Neuronal stem cell (in vitro differentiated cells): Measurements from ENCODE around the gene GIPC2.

Experiments
- DNase-seq: peaks from one replicate; pipeline ENCODE4 v3.0.0-alpha.2; 2013; ENCODE audit warnings: low spot score
- H2AFZ ChIP-seq: one replicate; pipeline ENCODE4 v1.6.1; 2013; ENCODE audit warnings: mild to moderate bottlenecking, low read length, inconsistent platforms
- H2AK5ac ChIP-seq: 2 replicates; pipeline ENCODE4 v1.6.1; 2013; ENCODE audit warnings: low read depth, mild to moderate bottlenecking, inconsistent platforms, low read length, moderate library complexity, mixed read lengths
- H2BK120ac ChIP-seq: 2 replicates; pipeline ENCODE4 v1.6.1; 2013; ENCODE audit warnings: low read depth, mild to moderate bottlenecking, inconsistent platforms, low read length, moderate library complexity, mixed read lengths
- H2BK12ac ChIP-seq: one replicate; pipeline ENCODE4 v1.6.1; 2013; ENCODE audit warnings: low read length, inconsistent platforms
- H2BK15ac ChIP-seq: 2 replicates; pipeline ENCODE4 v1.6.1; 2013; ENCODE audit warnings: mild to moderate bottlenecking, low read length, inconsistent platforms, mixed read lengths
- H2BK5ac ChIP-seq: one replicate; pipeline ENCODE4 v1.6.1; 2013; ENCODE audit warnings: inconsistent platforms, mild to moderate bottlenecking, low read length, moderate library complexity
- H3K14ac ChIP-seq: one replicate; pipeline ENCODE4 v1.6.1; 2013; ENCODE audit warnings: low read length, inconsistent platforms
- H3K18ac ChIP-seq: 2 replicates; pipeline ENCODE4 v1.6.1; 2013; ENCODE audit warnings: low read length, inconsistent platforms
- H3K23ac ChIP-seq: 2 replicates; pipeline ENCODE4 v1.6.1; 2013; ENCODE audit warnings: low read depth, mild to moderate bottlenecking, mixed read lengths, low read length, inconsistent platforms; ENCODE audit not compliant: poor library complexity
- H3K27ac ChIP-seq: replicated peaks from 3 replicates; pipeline ENCODE4 v1.5.1; 2013; ENCODE audit warnings: low read length, inconsistent platforms
- H3K27me3 ChIP-seq, 3 experiments: 2 replicates each; pipeline ENCODE4 v1.6.1; 2013; ENCODE audit warnings: low read length in 3 of 3, mild to moderate bottlenecking in 2 of 3, inconsistent platforms in 1 of 3, low read depth in 1 of 3, mixed read lengths in 1 of 3, moderate library complexity in 1 of 3; ENCODE audit not compliant: control insufficient read depth in 3 of 3, insufficient read depth in 3 of 3
- H3K36me3 ChIP-seq, 2 donors: replicated peaks in 1 of 2; 2 replicates each; pipeline ENCODE4 v1.6.1; 2013; ENCODE audit warnings: low read length in 2 of 2; ENCODE audit not compliant: control insufficient read depth in 2 of 2, insufficient read depth in 2 of 2
- H3K4ac ChIP-seq: 2 replicates; pipeline ENCODE4 v1.6.1; 2013; ENCODE audit warnings: inconsistent platforms, mild to moderate bottlenecking, low read length, moderate library complexity
- H3K4me1 ChIP-seq, 2 donors: 1 replicate in 1 of 2; 2 replicates in 1 of 2; pipeline ENCODE4 v1.6.1; 2013; ENCODE audit warnings: low read length in 2 of 2, low read depth in 1 of 2; ENCODE audit not compliant: control insufficient read depth in 2 of 2, insufficient read depth in 1 of 2
- H3K4me2 ChIP-seq: one replicate; pipeline ENCODE4 v1.6.1; 2013; ENCODE audit warnings: mild to moderate bottlenecking, low read length, inconsistent platforms; ENCODE audit not compliant: insufficient read depth, poor library complexity, severe bottlenecking
- H3K4me3 ChIP-seq, 2 donors: 2 replicates each; pipeline ENCODE4 v1.5.1; 2013; ENCODE audit warnings: low read length in 2 of 2, mild to moderate bottlenecking in 2 of 2, inconsistent platforms in 1 of 2, moderate library complexity in 1 of 2
- H3K79me1 ChIP-seq: one replicate; pipeline ENCODE4 v1.6.1; 2013; ENCODE audit warnings: low read depth, mild to moderate bottlenecking, inconsistent platforms, low read length, moderate library complexity
- H3K9ac ChIP-seq: one replicate; pipeline ENCODE4 v1.6.1; 2013; ENCODE audit warnings: mild to moderate bottlenecking, low read depth, low read length, inconsistent platforms; ENCODE audit not compliant: poor library complexity
- H3K9me3 ChIP-seq, 2 donors: replicated peaks in 1 of 2; 2 replicates each; pipeline versions ENCODE3 to v1.6.1; 2013; ENCODE audit warnings: low read length in 2 of 2, mild to moderate bottlenecking in 2 of 2, inconsistent platforms in 1 of 2, low read depth in 1 of 2, mixed read lengths in 1 of 2, moderate library complexity in 1 of 2; ENCODE audit not compliant: control insufficient read depth in 2 of 2, insufficient read depth in 1 of 2
- H4K8ac ChIP-seq: one replicate; pipeline ENCODE4 v1.6.1; 2013; ENCODE audit warnings: low read depth, mild to moderate bottlenecking, inconsistent platforms, low read length, moderate library complexity
- H4K91ac ChIP-seq: one replicate; pipeline ENCODE4 v1.6.1; 2013; ENCODE audit warnings: low read length, low read depth, mild to moderate bottlenecking, inconsistent platforms; ENCODE audit not compliant: poor library complexity
- WGBS, 2 donors: extraction: QIAGEN DNeasy Blood & Tissue Kit; methylation state at CpG; one replicate each; pipeline ENCODE4 v1.1.7; 2013; ENCODE audit warnings: missing lambda C conversion rate in 2 of 2, mixed read lengths in 1 of 2; ENCODE audit not compliant: insufficient read length in 2 of 2, insufficient replicate concordance in 1 of 2; ENCODE audit errors: extremely low coverage in 2 of 2; 5-methylcytosine and 5-hydroxymethylcytosine counted together

Gene GIPC2

DNA sequence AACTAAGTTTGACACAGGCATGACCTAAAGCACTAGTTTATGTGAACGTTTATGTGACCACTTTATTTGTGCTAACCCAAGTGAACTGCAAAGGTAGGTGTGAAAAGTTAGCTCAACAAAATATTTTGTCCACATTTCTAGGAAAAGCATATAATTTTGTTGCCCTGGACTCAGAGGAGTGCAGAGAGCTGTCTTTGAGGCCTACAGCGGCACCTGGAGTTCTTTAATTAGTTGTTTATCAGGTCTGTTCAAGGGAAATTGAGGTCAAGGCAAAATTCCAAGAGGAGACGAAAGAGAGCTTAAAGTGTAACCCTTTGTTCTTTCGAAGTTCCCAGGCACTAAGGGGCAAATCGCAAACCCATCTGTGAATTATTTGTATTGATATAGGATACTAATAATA is 1.3 kb downstream of the GIPC2 start:
- Histone ChIP-seq H3K36me3 (no peaks in the 10 kb centered on the region), H4K91ac (no peak overlapping the region), H3K23ac (no peak overlapping the region), H3K27me3 (peaks cover 12 to 68% (median 42%) of the 10 kb centered on the region in 3 experiments), H3K9ac (no peak overlapping the region), H3K14ac (no peak overlapping the region), H3K4me3 (no peak overlapping the region), H3K9me3 (no peaks in the 10 kb centered on the region), H2AK5ac (no peak overlapping the region), H4K8ac (no peak overlapping the region), H2BK5ac (no peak overlapping the region), H3K27ac (no peak overlapping the region), H2BK120ac (no peak overlapping the region), H3K4me2 (no peak overlapping the region), H2BK12ac (no peak overlapping the region), H2BK15ac (no peak overlapping the region), H3K4me1 (no peaks in the 10 kb centered on the region), H3K79me1 (no peaks in the 10 kb centered on the region), H2AFZ (no peak overlapping the region), H3K18ac (no peak overlapping the region), H3K4ac (no peak overlapping the region)
- no peak for DNase-seq
- no CpG with 5 or more reads among the region's 5 CpGs for WGBS, 2 donors

DNA sequence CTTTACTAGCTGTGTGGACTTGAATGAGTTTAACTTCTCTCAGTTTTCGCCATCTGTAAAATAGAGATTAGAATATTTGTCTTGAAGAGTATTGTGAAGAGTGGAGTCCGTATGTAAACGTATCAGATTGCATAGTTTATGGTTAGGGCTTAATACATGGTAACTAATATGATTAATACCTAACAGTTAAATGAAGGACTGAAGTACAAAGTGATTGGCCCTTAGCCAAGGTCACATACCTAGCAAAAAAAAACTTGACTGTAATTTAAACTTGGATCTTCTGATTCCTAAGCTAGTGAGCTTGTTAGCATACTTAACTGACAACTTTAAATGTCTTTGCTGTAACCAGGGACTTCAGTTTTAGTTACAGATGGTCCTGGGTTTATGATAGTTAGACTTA is 1.9 kb downstream of the GIPC2 start:
- Histone ChIP-seq H3K4me2 (no peak overlapping the region), H2BK12ac (no peak overlapping the region), H4K8ac (no peak overlapping the region), H4K91ac (no peak overlapping the region), H2BK15ac (no peak overlapping the region), H2AFZ (no peak overlapping the region), H3K14ac (no peak overlapping the region), H3K9ac (no peak overlapping the region), H2BK120ac (no peak overlapping the region), H3K4me1 (no peaks in the 10 kb centered on the region), H3K23ac (no peak overlapping the region), H3K18ac (no peak overlapping the region), H3K27me3 (peaks cover 12 to 68% (median 42%) of the 10 kb centered on the region in 3 experiments), H2BK5ac (no peak overlapping the region), H3K79me1 (no peaks in the 10 kb centered on the region), H3K27ac (no peak overlapping the region), H2AK5ac (no peak overlapping the region), H3K9me3 (no peaks in the 10 kb centered on the region), H3K4me3 (no peak overlapping the region), H3K4ac (no peak overlapping the region), H3K36me3 (no peaks in the 10 kb centered on the region)
- no CpG with 5 or more reads among the region's 3 CpGs for WGBS, 2 donors
- no peak for DNase-seq

GRCh38 chr1:78048446-78048845 is 2.7 kb downstream of the GIPC2 start:
- no peak overlapping the region for H3K14ac ChIP-seq
- WGBS, 2 donors: no CpG with 5 or more reads among the region's 3 CpGs
- no peak overlapping the region for H4K8ac ChIP-seq
- H3K23ac ChIP-seq: no peak overlapping the region
- no peaks in the 10 kb centered on the region for H3K4me1 ChIP-seq
- no peaks in the 10 kb centered on the region for H3K36me3 ChIP-seq
- H2BK5ac ChIP-seq: no peak overlapping the region
- H2AK5ac ChIP-seq: no peak overlapping the region
- H4K91ac ChIP-seq: no peak overlapping the region
- H3K9me3 ChIP-seq: no peaks in the 10 kb centered on the region
- H2BK15ac ChIP-seq: no peak overlapping the region
- H3K27me3 ChIP-seq: peaks cover 12 to 64% (median 40%) of the 10 kb centered on the region in 3 experiments
- DNase-seq: no peak
- H3K79me1 ChIP-seq: no peaks in the 10 kb centered on the region
- H3K18ac ChIP-seq: no peak overlapping the region
- no peak overlapping the region for H3K4ac ChIP-seq
- H2BK12ac ChIP-seq: no peak overlapping the region
- H2BK120ac ChIP-seq: no peak overlapping the region
- H3K27ac ChIP-seq: no peak overlapping the region
- no peak overlapping the region for H3K9ac ChIP-seq
- H3K4me2 ChIP-seq: no peak overlapping the region
- no peak overlapping the region for H3K4me3 ChIP-seq
- no peak overlapping the region for H2AFZ ChIP-seq

DNA sequence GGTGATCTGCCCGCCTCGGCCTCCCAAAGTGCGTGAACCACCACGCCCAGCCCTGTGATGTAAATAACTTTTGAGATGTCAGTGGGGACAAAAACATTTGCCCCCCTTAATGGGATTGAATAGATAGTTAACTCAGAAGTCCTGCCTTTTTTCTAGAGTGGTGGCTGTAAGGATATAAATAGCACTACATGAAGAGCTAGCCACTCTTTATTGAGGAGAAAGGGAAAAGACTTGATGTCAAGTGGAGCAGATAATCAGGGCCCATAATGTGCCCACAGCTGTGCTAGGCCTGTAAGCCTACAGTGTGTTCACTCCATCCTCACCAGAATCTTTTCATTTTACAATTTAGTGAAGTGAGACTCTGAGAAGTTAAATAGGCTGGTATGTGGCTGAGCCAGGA is 3.6 kb downstream of the GIPC2 start:
- H3K9me3 ChIP-seq: no peaks in the 10 kb centered on the region
- no peak for DNase-seq
- H2BK120ac ChIP-seq: no peak overlapping the region
- H4K8ac ChIP-seq: no peak overlapping the region
- no peaks in the 10 kb centered on the region for H3K79me1 ChIP-seq
- H3K36me3 ChIP-seq: no peaks in the 10 kb centered on the region
- H3K4me3 ChIP-seq: no peak overlapping the region
- no CpG with 5 or more reads among the region's 4 CpGs for WGBS, 2 donors
- H3K4me2 ChIP-seq: no peak overlapping the region
- H3K23ac ChIP-seq: no peak overlapping the region
- no peak overlapping the region for H3K18ac ChIP-seq
- no peak overlapping the region for H4K91ac ChIP-seq
- no peak overlapping the region for H3K9ac ChIP-seq
- H2BK12ac ChIP-seq: no peak overlapping the region
- H2AK5ac ChIP-seq: no peak overlapping the region
- H2BK15ac ChIP-seq: no peak overlapping the region
- H3K14ac ChIP-seq: no peak overlapping the region
- H3K4me1 ChIP-seq: no peaks in the 10 kb centered on the region
- H3K27ac ChIP-seq: no peak overlapping the region
- H3K27me3 ChIP-seq: peaks cover 12 to 60% (median 33%) of the 10 kb centered on the region in 3 experiments
- H2BK5ac ChIP-seq: no peak overlapping the region
- H3K4ac ChIP-seq: no peak overlapping the region
- H2AFZ ChIP-seq: no peak overlapping the region
